GM12872 (cell line): ENCODE measurements around the gene CNTFR.

Experiments used
- CTCF ChIP-seq: IDR thresholded peaks from 3 replicates; pipeline ENCODE4 v1.5.1; 2011; ENCODE audit warnings: low read depth, mild to moderate bottlenecking, low read length, moderate library complexity; ENCODE audit not compliant: insufficient read depth

CNTFR gene

GRCh38 chr9:34526026-34526425 is 63.5 kb downstream of the CNTFR start:
- no peak for TF ChIP-seq CTCF

GRCh38 chr9:34524349-34524748 is 65.2 kb downstream of the CNTFR start:
- no peak for TF ChIP-seq CTCF

- TF ChIP-seq CTCF = no peak
Observed at GRCh38 chr9:34522971-34523797, 66.3 kb downstream of the CNTFR start, which contains the start of gene ENHO. TSS of gene ENHO (minus strand) at chr9:34522990. CDS start at chr9:34521695, 1,295 bp downstream.

GRCh38 chr9:34522091-34522887 is 67.2 kb downstream of the CNTFR start:
- TF ChIP-seq CTCF = no peak

GRCh38 chr9:34521406-34522045 is 68.0 kb downstream of the CNTFR start:
- no peak for TF ChIP-seq CTCF

GRCh38 chr9:34520505-34521385 is 68.8 kb downstream of the CNTFR start:
- no peak for TF ChIP-seq CTCF
